ENCODE measurements around the gene SAMHD1.

DNA sequence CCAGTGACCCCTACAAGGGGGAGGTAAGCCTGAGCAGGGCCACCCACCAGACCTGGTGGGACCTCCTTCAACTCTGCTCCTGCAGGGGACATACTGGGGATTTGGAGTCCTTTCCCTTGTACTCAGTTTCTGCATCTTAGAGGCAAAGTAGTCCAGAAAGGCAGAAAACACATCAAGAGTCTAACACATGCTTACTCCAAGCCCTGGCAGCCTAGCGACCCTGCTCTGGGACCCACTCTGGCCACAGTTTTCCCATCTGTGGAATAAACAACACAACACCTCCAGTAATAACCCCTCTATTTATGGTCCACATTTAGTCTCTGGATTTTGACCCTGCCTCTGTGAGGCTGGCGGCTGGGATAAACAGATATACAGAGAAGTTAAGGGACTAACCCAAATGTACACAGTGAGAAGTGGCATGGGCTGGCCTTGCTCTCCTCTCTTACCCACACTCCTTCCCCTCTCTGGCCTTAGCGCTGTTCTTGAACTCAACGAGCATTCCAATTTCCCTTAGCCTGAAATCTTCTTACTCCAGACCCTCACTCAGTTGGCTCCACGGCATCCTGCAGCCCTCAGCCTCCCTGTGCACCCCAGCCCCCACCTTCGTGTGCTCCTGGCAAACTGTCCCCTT lies 91.7 kb downstream of the SAMHD1 start:
- TF ChIP-seq, protein P1, sequence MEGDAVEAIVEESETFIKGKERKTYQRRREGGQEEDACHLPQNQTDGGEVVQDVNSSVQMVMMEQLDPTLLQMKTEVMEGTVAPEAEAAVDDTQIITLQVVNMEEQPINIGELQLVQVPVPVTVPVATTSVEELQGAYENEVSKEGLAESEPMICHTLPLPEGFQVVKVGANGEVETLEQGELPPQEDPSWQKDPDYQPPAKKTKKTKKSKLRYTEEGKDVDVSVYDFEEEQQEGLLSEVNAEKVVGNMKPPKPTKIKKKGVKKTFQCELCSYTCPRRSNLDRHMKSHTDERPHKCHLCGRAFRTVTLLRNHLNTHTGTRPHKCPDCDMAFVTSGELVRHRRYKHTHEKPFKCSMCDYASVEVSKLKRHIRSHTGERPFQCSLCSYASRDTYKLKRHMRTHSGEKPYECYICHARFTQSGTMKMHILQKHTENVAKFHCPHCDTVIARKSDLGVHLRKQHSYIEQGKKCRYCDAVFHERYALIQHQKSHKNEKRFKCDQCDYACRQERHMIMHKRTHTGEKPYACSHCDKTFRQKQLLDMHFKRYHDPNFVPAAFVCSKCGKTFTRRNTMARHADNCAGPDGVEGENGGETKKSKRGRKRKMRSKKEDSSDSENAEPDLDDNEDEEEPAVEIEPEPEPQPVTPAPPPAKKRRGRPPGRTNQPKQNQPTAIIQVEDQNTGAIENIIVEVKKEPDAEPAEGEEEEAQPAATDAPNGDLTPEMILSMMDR (IDR thresholded peaks at IDR 0.05), result no peak
- no peak for TF ChIP-seq POLR2A (IDR thresholded peaks at IDR 0.05)
